T-helper 2 cell treated with Interferon-gamma antibody and Interleukin-4, amounts not matched to agents 5 μg/mL and 100 μg/mL, for 36 hours (primary cell): ENCODE results near the gene GMNN.

ENCODE experiments used
- DNase-seq: peaks from one replicate; pipeline ENCODE4 v3.0.0; 2021; ENCODE audit warnings: low spot score
- H3K27ac Mint-ChIP-seq: one replicate; pipeline ENCODE4 v1.8.0; 2021; ENCODE audit warnings: mild to moderate bottlenecking, mixed read lengths
- H3K27me3 Mint-ChIP-seq: one replicate; pipeline ENCODE4 v1.8.0; 2021; ENCODE audit warnings: low read depth, mixed read lengths
- H3K36me3 Mint-ChIP-seq: one replicate; pipeline ENCODE4 v1.8.0; 2021; ENCODE audit warnings: low read depth, mixed read lengths
- H3K4me1 Mint-ChIP-seq: one replicate; pipeline ENCODE4 v1.8.0; 2021; ENCODE audit warnings: low read depth, mixed read lengths
- H3K4me3 Mint-ChIP-seq: one replicate; pipeline ENCODE4 v1.8.0; 2022; ENCODE audit warnings: mild to moderate bottlenecking, moderate library complexity, mixed read lengths
- H3K9me3 Mint-ChIP-seq: one replicate; pipeline ENCODE4 v1.8.0; 2021; ENCODE audit warnings: mixed read lengths

Gene GMNN

GRCh38 chr6:24775520-24776058 is 852 bp downstream of the GMNN start:
- peaks cover 33% of the 10 kb centered on the region for H3K4me1 Mint-ChIP-seq
- DNase-seq = no peak
- peaks cover 31% of the 10 kb centered on the region for H3K36me3 Mint-ChIP-seq
- H3K9me3 Mint-ChIP-seq = no peaks in the 10 kb centered on the region
- no peaks in the 10 kb centered on the region for H3K27me3 Mint-ChIP-seq
- H3K27ac Mint-ChIP-seq = peak overlapping the region; percentile 97
- H3K4me3 Mint-ChIP-seq = peak overlapping the region; percentile 97

- H3K36me3 Mint-ChIP-seq = peaks cover 46% of the 10 kb centered on the region
- H3K4me1 Mint-ChIP-seq = peaks cover 33% of the 10 kb centered on the region
- no peak overlapping the region for H3K27ac Mint-ChIP-seq
- no peak for DNase-seq
- peak overlapping the region; percentile 97 for H3K4me3 Mint-ChIP-seq
- no peaks in the 10 kb centered on the region for H3K27me3 Mint-ChIP-seq
- H3K9me3 Mint-ChIP-seq = no peaks in the 10 kb centered on the region
Measured at GRCh38 chr6:24777227-24777626, 2.5 kb downstream of the GMNN start.

- Mint-ChIP-seq H3K27ac (no peak overlapping the region), H3K9me3 (no peaks in the 10 kb centered on the region), H3K36me3 (peaks cover 53% of the 10 kb centered on the region), H3K4me3 (peak overlapping the region; percentile 97), H3K4me1 (peaks cover 35% of the 10 kb centered on the region), H3K27me3 (no peaks in the 10 kb centered on the region)
- no peak for DNase-seq
Measured at GRCh38 chr6:24778121-24778520, 3.4 kb downstream of the GMNN start.

GRCh38 chr6:24778878-24779277 is 4.1 kb downstream of the GMNN start:
- Mint-ChIP-seq H3K36me3 (peaks cover 59% of the 10 kb centered on the region), H3K9me3 (no peaks in the 10 kb centered on the region), H3K4me1 (peaks cover 36% of the 10 kb centered on the region), H3K4me3 (peak overlapping the region; percentile 54), H3K27me3 (no peaks in the 10 kb centered on the region), H3K27ac (no peak overlapping the region)
- DNase-seq = no peak

GRCh38 chr6:24779416-24780016 is 4.8 kb downstream of the GMNN start:
- H3K4me3 Mint-ChIP-seq = peak overlapping the region; percentile 17
- peaks cover 34% of the 10 kb centered on the region for H3K4me1 Mint-ChIP-seq
- H3K36me3 Mint-ChIP-seq = peaks cover 63% of the 10 kb centered on the region
- DNase-seq = no peak
- no peaks in the 10 kb centered on the region for H3K27me3 Mint-ChIP-seq
- no peaks in the 10 kb centered on the region for H3K9me3 Mint-ChIP-seq
- no peak overlapping the region for H3K27ac Mint-ChIP-seq

- Mint-ChIP-seq H3K4me1 (peaks cover 32% of the 10 kb centered on the region), H3K9me3 (no peaks in the 10 kb centered on the region), H3K27me3 (no peaks in the 10 kb centered on the region), H3K36me3 (peaks cover 66% of the 10 kb centered on the region), H3K4me3 (peak overlapping the region; percentile 16), H3K27ac (no peak overlapping the region)
- DNase-seq = no peak
Measured at GRCh38 chr6:24780206-24780605, 5.5 kb downstream of the GMNN start.

- no peaks in the 10 kb centered on the region for H3K27me3 Mint-ChIP-seq
- no peak overlapping the region for H3K4me3 Mint-ChIP-seq
- no peaks in the 10 kb centered on the region for H3K9me3 Mint-ChIP-seq
- H3K27ac Mint-ChIP-seq = no peak overlapping the region
- H3K4me1 Mint-ChIP-seq = peaks cover 3% of the 10 kb centered on the region
- peak; percentile 4 for DNase-seq
- H3K36me3 Mint-ChIP-seq = peaks cover 42% of the 10 kb centered on the region
Measured at GRCh38 chr6:24788031-24788665, 13.4 kb downstream of the GMNN start.

- H3K9me3 Mint-ChIP-seq = no peaks in the 10 kb centered on the region
- no peaks in the 10 kb centered on the region for H3K27me3 Mint-ChIP-seq
- DNase-seq = no peak
- no peak overlapping the region for H3K4me3 Mint-ChIP-seq
- H3K4me1 Mint-ChIP-seq = peaks cover 6% of the 10 kb centered on the region
- peaks cover 1% of the 10 kb centered on the region for H3K36me3 Mint-ChIP-seq
- H3K27ac Mint-ChIP-seq = no peak overlapping the region
Measured at GRCh38 chr6:24795106-24795505, 20.4 kb downstream of the GMNN start.

GRCh38 chr6:24796616-24797290 is 22.0 kb downstream of the GMNN start:
- no peak for DNase-seq
- Mint-ChIP-seq H3K36me3 (peaks cover 6% of the 10 kb centered on the region), H3K4me3 (no peak overlapping the region), H3K9me3 (no peaks in the 10 kb centered on the region), H3K4me1 (peaks cover 6% of the 10 kb centered on the region), H3K27ac (no peak overlapping the region), H3K27me3 (no peaks in the 10 kb centered on the region)

- no peaks in the 10 kb centered on the region for H3K27me3 Mint-ChIP-seq
- H3K36me3 Mint-ChIP-seq = peaks cover 10% of the 10 kb centered on the region
- no peaks in the 10 kb centered on the region for H3K9me3 Mint-ChIP-seq
- no peak for DNase-seq
- H3K4me3 Mint-ChIP-seq = no peak overlapping the region
- peaks cover 6% of the 10 kb centered on the region for H3K4me1 Mint-ChIP-seq
- no peak overlapping the region for H3K27ac Mint-ChIP-seq
Measured at GRCh38 chr6:24797596-24798216, 23.0 kb downstream of the GMNN start.

GRCh38 chr6:24798740-24799540 is 24.2 kb downstream of the GMNN start, which contains the start of gene ARMH2:
Gene ARMH2 (minus strand): TSS chr6:24798917. CDS start chr6:24798857, 60 bp downstream.
- Mint-ChIP-seq H3K4me3 (no peak within 1 kb of the TSS), H3K27ac (no peak within 1 kb of the TSS), H3K4me1 (peaks cover 6% of the 10 kb centered on the region), H3K9me3 (no peaks in the 10 kb centered on the region), H3K27me3 (no peaks in the 10 kb centered on the region), H3K36me3 (peaks cover 16% of the 10 kb centered on the region)
- DNase-seq = no peak

GRCh38 chr6:24799541-24799915 is 24.8 kb downstream of the GMNN start:
- peaks cover 6% of the 10 kb centered on the region for H3K4me1 Mint-ChIP-seq
- peaks cover 18% of the 10 kb centered on the region for H3K36me3 Mint-ChIP-seq
- H3K4me3 Mint-ChIP-seq = no peak overlapping the region
- no peak for DNase-seq
- H3K9me3 Mint-ChIP-seq = no peaks in the 10 kb centered on the region
- H3K27ac Mint-ChIP-seq = no peak overlapping the region
- no peaks in the 10 kb centered on the region for H3K27me3 Mint-ChIP-seq

GRCh38 chr6:24802271-24803059 is 27.7 kb downstream of the GMNN start:
- Mint-ChIP-seq H3K9me3 (no peaks in the 10 kb centered on the region), H3K4me3 (no peak overlapping the region), H3K27me3 (no peaks in the 10 kb centered on the region), H3K36me3 (peaks cover 43% of the 10 kb centered on the region), H3K27ac (peak overlapping the region; percentile 21), H3K4me1 (peaks cover 6% of the 10 kb centered on the region)
- DNase-seq = no peak
